NCI-H2081 treated with DMSO at 0.1 percent for 48 hours (cell line): ENCODE measurements around the gene CYB5A.

Experiments used
- DNase-seq: peaks from one replicate; lab custom pipeline; 2025; lab: John Stamatoyannopoulos, UW

CYB5A gene

GRCh38 chr18:74204526-74205152, 87.1 kb downstream of the CYB5A start:
- no peak for DNase-seq

GRCh38 chr18:74203811-74204210, 88.0 kb downstream of the CYB5A start:
- DNase-seq = no peak
